Calu3 (cell line): ENCODE data around the gene PRKCA. TPM values are rescaled to one million over a fixed set of nuclear protein-coding genes. Genes with fewer than 3 reads are reported as not detected.
A peak's percentile ranks its signal among the peaks of the same experiment; 100 is the strongest.

Source experiments
- BruUV-seq: library from RNA; stranded (reverse); fragments of 400-500 nt; replicated peaks from 2 replicates; lab custom pipeline; 2021; lab: Mats Ljungman, UMichigan
- CTCF ChIA-PET: fragments of 300-600 bp; sonication (Branson Sonifier 250); formaldehyde crosslinking; loops from one replicate; lab custom pipeline; 2022; ENCODE audit warnings: antibody characterized with exemption; lab: Charles Lee
- DNase-seq: peaks from one replicate; pipeline ENCODE4 v3.0.0; 2022
- H3K27ac Mint-ChIP-seq: one replicate; pipeline ENCODE4 v1.8.0; 2022; ENCODE audit warnings: mixed read lengths; ENCODE audit not compliant: unreplicated experiment
- H3K27me3 Mint-ChIP-seq: one replicate; pipeline ENCODE4 v1.8.0; 2022; ENCODE audit warnings: mixed read lengths; ENCODE audit not compliant: unreplicated experiment
- H3K36me3 Mint-ChIP-seq: one replicate; pipeline ENCODE4 v1.8.0; 2022; ENCODE audit warnings: mild to moderate bottlenecking, moderate library complexity, mixed read lengths; ENCODE audit not compliant: insufficient read depth, unreplicated experiment
- H3K4me1 Mint-ChIP-seq: one replicate; pipeline ENCODE4 v1.8.0; 2022; ENCODE audit warnings: mild to moderate bottlenecking, low read depth, mixed read lengths; ENCODE audit not compliant: unreplicated experiment
- H3K4me3 Mint-ChIP-seq: one replicate; pipeline ENCODE4 v1.8.0; 2022; ENCODE audit warnings: mild to moderate bottlenecking, low read depth, moderate library complexity, mixed read lengths; ENCODE audit not compliant: unreplicated experiment
- H3K9me3 Mint-ChIP-seq: one replicate; pipeline ENCODE4 v1.8.0; 2022; ENCODE audit warnings: low read depth, mixed read lengths; ENCODE audit not compliant: unreplicated experiment
- intact Hi-C: fragments of 100-400 bp; cut with micrococcal nuclease; formaldehyde crosslinking; loops from one replicate; pipeline ENCODE4 v1.10.0; 2022; ENCODE audit not compliant: unreplicated experiment
- total RNA-seq: library from RNA; stranded (reverse); gene quantifications from 2 replicates; pipeline ENCODE4 v1.2.3, GENCODE V29; 2022
- TF ChIP-seq, protein P1 (sequence below): fragments of 200-600 bp; IDR thresholded peaks from one replicate; pipeline ENCODE4 v1.8.0; 2022; ENCODE audit warnings: antibody characterized with exemption; ENCODE audit not compliant: unreplicated experiment

PRKCA gene
- total RNA-seq, 1 experiment from 2014 or later = 126 TPM

DNA sequence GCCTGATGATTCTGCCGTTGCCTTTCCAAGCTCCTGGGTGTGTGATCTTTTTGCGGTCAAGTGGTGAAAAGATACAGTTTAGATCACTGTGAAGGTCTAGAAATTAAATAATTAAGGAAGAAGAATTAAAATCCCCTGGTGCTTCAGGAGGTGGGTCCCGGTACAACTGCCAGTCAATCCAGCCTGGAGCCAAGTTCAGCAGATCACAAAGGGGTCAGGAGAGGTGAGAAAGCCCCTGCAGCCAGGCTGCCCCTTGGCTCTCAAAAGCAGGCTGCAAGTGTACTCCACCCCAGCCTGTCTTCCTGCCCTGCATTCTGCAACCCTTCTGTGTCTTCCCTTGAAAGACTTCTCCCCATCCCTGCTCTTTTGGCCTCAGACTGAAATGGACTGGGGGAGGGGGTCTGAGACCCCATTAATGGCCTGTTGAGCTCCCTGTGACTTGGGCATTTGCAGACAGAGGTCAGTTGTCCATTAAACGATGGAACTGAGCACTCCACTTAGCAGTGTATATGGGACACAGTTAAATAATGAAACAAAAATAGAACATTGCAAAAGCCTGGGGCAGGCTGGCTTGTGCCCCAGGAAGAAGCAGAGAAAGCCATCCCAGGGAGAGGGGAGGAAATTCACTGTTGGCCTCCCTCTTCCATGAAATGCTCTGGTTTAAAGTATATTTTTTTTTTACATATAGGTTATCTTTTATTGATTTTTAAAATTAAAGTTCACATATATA lies 547.6 kb downstream of the PRKCA start:
- TF ChIP-seq, protein P1, sequence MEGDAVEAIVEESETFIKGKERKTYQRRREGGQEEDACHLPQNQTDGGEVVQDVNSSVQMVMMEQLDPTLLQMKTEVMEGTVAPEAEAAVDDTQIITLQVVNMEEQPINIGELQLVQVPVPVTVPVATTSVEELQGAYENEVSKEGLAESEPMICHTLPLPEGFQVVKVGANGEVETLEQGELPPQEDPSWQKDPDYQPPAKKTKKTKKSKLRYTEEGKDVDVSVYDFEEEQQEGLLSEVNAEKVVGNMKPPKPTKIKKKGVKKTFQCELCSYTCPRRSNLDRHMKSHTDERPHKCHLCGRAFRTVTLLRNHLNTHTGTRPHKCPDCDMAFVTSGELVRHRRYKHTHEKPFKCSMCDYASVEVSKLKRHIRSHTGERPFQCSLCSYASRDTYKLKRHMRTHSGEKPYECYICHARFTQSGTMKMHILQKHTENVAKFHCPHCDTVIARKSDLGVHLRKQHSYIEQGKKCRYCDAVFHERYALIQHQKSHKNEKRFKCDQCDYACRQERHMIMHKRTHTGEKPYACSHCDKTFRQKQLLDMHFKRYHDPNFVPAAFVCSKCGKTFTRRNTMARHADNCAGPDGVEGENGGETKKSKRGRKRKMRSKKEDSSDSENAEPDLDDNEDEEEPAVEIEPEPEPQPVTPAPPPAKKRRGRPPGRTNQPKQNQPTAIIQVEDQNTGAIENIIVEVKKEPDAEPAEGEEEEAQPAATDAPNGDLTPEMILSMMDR = no peak
- Mint-ChIP-seq H3K27me3 (peaks cover 67% of the 10 kb centered on the region), H3K4me3 (no peak overlapping the region), H3K9me3 (peaks cover 3% of the 10 kb centered on the region), H3K36me3 (no peaks in the 10 kb centered on the region), H3K27ac (no peak overlapping the region), H3K4me1 (no peaks in the 10 kb centered on the region)
- DNase-seq = no peak
- no TSS peak for BruUV-seq
- CTCF ChIA-PET = no interaction called here
- intact Hi-C loops = no loop called here

DNA sequence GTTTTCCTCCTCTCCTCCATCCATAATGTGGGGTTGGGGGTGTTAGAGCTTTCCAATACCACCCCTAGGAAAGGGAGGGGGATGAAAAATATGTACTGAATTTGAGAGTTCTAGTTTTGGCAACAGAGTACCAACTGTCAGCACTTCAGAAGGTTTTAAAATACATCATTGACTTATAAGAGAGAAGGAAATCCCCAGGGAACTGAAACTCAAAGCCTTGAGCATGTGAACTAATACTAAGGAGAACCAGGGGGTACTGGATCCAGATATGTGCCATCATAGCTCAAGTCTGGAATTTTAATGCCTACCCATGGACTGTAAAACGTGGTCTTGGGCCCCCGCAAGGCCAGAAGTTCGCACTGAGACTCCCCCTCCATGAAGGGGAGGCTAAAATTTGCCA lies 548.3 kb downstream of the PRKCA start:
- BruUV-seq = no TSS peak
- DNase-seq = no peak
- Mint-ChIP-seq H3K27ac (no peak overlapping the region), H3K4me1 (no peaks in the 10 kb centered on the region), H3K27me3 (peaks cover 60% of the 10 kb centered on the region), H3K4me3 (no peak overlapping the region), H3K9me3 (peaks cover 3% of the 10 kb centered on the region), H3K36me3 (no peaks in the 10 kb centered on the region)
- CTCF ChIA-PET = no interaction called here
- TF ChIP-seq, protein P1 = no peak
- intact Hi-C loops = no loop called here

DNA sequence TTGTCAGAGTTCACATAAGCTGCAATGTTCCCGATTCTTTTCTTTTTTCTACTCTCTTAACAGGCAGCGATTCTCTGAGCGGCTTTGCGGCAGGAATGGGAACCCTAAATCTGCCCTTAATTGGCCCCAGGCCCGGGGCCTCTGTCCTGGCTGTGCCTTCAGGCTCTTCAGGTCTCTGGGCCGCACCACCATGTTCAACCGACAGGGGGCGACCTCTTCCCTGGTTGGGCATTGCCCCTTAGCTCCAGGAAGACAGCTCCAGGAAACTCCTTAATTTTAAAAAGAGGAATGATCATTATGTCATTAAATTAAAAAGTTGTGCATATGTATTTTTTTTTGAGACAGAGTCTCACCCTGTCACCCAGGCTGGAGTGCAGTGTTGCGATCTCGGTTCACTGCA lies 552.8 kb downstream of the PRKCA start:
- H3K36me3 Mint-ChIP-seq = no peaks in the 10 kb centered on the region
- TF ChIP-seq, protein P1 = peak; percentile 25
- intact Hi-C loops = no loop called here
- DNase-seq = peak; percentile 20
- H3K4me3 Mint-ChIP-seq = no peak overlapping the region
- no peaks in the 10 kb centered on the region for H3K9me3 Mint-ChIP-seq
- peaks cover 56% of the 10 kb centered on the region for H3K27me3 Mint-ChIP-seq
- CTCF ChIA-PET = no interaction called here
- BruUV-seq = no TSS peak
- no peak overlapping the region for H3K27ac Mint-ChIP-seq
- no peaks in the 10 kb centered on the region for H3K4me1 Mint-ChIP-seq

DNA sequence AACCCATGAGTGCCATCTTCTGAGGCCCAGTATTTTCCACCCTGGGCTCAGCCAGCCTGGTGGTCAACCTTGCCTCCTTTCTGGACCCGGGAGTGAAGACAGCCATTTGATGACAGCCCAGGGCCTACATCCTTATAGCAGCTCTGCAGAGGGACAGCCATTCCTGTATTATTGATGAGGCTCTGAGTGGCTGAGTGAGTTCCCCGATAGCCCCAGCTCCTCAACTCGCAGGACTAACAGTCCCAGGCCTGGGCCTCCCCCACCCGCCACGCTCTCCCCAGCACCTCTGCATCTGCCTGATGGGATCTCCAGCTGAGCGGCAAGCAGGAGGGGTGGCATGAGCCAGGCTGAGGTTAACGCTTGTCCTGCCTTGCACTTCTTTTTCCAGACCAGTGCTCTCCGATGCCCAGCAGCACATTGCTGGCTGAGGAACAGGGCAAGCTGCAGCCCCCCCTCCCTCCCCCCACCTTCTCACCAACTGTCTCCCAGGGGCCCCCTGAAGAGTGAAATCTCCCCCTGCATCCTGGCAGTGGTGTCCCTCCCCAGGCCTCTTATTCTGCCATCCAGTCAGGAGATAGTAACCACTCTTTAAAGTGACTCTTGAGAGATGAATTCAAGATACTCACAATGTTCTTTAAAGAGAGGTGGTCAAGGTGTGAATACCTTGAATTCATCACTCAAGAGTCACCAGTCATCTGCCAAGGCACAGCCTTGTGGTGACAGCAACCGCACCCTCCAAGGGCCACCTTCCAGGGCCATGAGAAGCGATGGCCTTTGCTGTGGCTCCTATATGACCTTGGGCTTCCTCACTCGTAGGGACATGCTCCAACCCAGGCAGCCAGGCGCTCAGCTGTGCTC lies 556.0 kb downstream of the PRKCA start:
- Mint-ChIP-seq H3K36me3 (no peaks in the 10 kb centered on the region), H3K4me3 (no peak overlapping the region), H3K4me1 (no peaks in the 10 kb centered on the region), H3K9me3 (no peaks in the 10 kb centered on the region), H3K27me3 (peaks cover 39% of the 10 kb centered on the region), H3K27ac (no peak overlapping the region)
- intact Hi-C loops = no loop called here
- CTCF ChIA-PET = no interaction called here
- TF ChIP-seq, protein P1 = no peak
- no peak for DNase-seq
- BruUV-seq = no TSS peak
